GM13976 (cell line): ENCODE measurements around the gene MESP1.
"Not testable (repeated sequence)": the region's sequence is repeated elsewhere in the genome, so short reads cannot be mapped to it uniquely, and the experiment has no call there.

Experiments used
- DNase-seq: peaks from one replicate; pipeline ENCODE4 v3.0.0; 2012; ENCODE audit warnings: low spot score
- CTCF ChIP-seq: IDR thresholded peaks from 2 replicates; pipeline ENCODE4 v1.5.1; 2012; ENCODE audit warnings: borderline replicate concordance, mild to moderate bottlenecking; ENCODE audit not compliant: insufficient read depth; ENCODE audit errors: extremely low read depth, missing control alignments, control extremely low read depth
- in situ Hi-C: fragments of 300-500 bp; cut with MboI; formaldehyde crosslinking; loops from one replicate; pipeline ENCODE4 v1.12.0; 2022; ENCODE audit warnings: low sequenced_read_pairs, mixed read lengths, inconsistent platforms; ENCODE audit not compliant: unreplicated experiment

The MESP1 gene

DNA sequence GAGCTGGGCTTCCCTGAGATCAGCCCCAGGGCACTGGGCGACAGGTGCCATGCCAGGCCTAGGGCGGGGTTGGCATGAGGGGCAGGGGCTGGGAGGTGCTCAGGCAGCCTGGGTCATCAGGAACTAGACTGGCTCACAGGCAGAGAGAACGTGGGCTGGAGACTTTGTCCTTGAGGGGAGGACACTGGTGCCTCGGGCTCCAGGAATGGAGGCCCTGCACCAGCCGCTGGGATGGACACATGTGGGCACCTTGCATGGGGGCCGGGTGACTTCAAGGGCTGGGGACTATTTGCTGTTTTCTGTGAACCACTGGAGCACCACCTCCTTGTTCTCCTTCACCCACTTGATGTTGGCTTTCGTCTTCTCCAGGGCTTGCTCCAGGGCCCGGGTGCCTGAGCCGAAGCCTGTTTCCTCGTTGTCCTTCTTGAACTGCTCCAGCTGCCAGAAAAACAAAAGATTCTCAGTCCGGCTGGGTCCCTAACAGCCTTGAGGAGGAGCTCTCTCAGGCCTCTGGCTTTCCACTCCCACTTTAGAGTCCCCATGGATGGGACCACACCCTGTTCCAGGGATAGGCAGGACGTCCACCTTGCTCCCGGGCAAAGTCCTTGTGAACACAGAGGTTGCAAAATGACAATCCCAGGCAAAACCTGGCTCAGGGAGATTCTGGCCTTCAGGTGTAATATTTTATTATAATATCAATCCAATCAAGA, 34.2 kb upstream of the MESP1 start:
- in situ Hi-C loops = no loop called here
- no peak for DNase-seq
- no peak for TF ChIP-seq CTCF

DNA sequence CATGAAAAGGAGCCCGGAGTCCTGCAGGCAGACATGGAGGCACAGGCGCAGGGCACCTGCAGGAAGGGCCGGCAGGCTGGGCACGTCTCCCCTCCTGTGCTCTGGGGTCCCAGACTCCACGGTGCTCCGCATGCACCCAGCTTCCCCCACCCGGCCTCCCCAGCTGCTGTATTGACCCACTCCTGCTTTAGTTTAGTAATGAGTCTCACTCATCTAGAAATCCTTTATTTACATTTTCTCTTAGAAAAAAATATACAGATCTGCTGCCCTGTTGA, 33.6 kb upstream of the MESP1 start:
- no peak for DNase-seq
- TF ChIP-seq CTCF = no peak
- in situ Hi-C loops = no loop called here

GRCh38 chr15:89783861-89784685, 33.0 kb upstream of the MESP1 start:
- in situ Hi-C loops = no loop called here
- no peak for DNase-seq
- no peak for TF ChIP-seq CTCF

GRCh38 chr15:89783111-89783860, 32.2 kb upstream of the MESP1 start:
- in situ Hi-C loops = no loop called here
- no peak for TF ChIP-seq CTCF
- no peak for DNase-seq

DNA sequence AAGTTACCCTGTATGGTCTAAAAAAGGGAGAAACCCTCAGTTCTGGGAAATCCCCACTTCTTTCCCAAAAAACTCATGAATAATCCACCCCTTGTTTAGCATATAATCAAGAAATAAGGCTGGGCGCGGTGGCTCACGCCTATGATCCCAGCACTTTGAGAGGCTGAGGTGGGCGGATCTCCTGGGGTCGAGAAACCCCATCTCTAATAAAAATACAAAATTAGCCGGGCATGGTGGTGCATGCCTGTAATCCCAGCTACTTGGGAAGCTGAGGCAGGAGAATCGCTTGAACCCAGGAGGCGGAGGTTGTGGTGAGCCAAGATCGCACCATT, 31.5 kb upstream of the MESP1 start:
- in situ Hi-C loops, DNase-seq: not testable (repeated sequence)

- DNase-seq = no peak
Measured at GRCh38 chr15:89781891-89782618, 31.0 kb upstream of the MESP1 start.

More at GRCh38 chr15:89781891-89782618, 31.0 kb upstream of the MESP1 start:
- no peak for TF ChIP-seq CTCF
- in situ Hi-C loops = no loop called here
